HepG2 (cell line): Measurements from ENCODE around the gene ORC4. TPM values are rescaled to one million over a fixed set of nuclear protein-coding genes. Genes with fewer than 3 reads are reported as not detected.

Source experiments
- ATAC-seq: fragments of 200-7000 bp; cut with Tn5 transposase; 3 replicates; pipeline ENCODE4 v1.9.1; 2020; ENCODE audit warnings: mild to moderate bottlenecking, moderate library complexity
- BruUV-seq: library from RNA; stranded (reverse); fragments of 400-500 nt; replicated peaks from 2 replicates; lab custom pipeline; 2021; lab: Mats Ljungman, UMichigan
- CTCF ChIA-PET: fragments of 300-600 bp; formaldehyde crosslinking; extraction: SDS; loops from one replicate; lab custom pipeline; 2021; ENCODE audit warnings: low total read pairs, inconsistent platforms, low intra/inter-chr PET ratio; lab: Yijun Ruan, JAX
- POLR2A ChIA-PET: fragments of 350-600 bp; sonication (Branson Sonifier 250); formaldehyde crosslinking; loops from one replicate; lab custom pipeline; 2020; ENCODE audit warnings: antibody characterized with exemption, inconsistent platforms; lab: Yijun Ruan, JAX
- DNase-seq: peaks from one replicate; pipeline ENCODE4 v3.0.0-alpha.2; 2015; ENCODE audit warnings: low spot score
- FAIRE-seq: peaks from 3 replicates; lab custom pipeline; 2011; peaks lifted over from hg19 to GRCh38; lab: Jason Lieb, UNC
- H2AFZ ChIP-seq: one replicate; pipeline ENCODE4 v1.6.1; 2011; ENCODE audit warnings: low read length, inconsistent platforms
- H3K27ac ChIP-seq: fragments of 300-600 bp; 3 replicates; pipeline ENCODE4 v1.8.0; 2011; ENCODE audit warnings: mixed run types, mild to moderate bottlenecking, mixed read lengths, low read length, inconsistent platforms; ENCODE audit not compliant: insufficient read depth; ENCODE audit errors: extremely low read length
- H3K27me3 ChIP-seq, 2 experiments: fragments of 200-600 bp in 1 of 2; 2 replicates in 1 of 2; 3 replicates in 1 of 2; pipeline versions ENCODE4 v1.6.0 to v1.8.0; 2011; ENCODE audit warnings: low read length in 2 of 2, mild to moderate bottlenecking in 2 of 2, moderate library complexity in 2 of 2, inconsistent platforms in 1 of 2; ENCODE audit not compliant: insufficient read depth in 2 of 2, control insufficient read depth in 1 of 2
- H3K36me3 ChIP-seq, 2 experiments: fragments of 200-600 bp in 1 of 2; replicated peaks in 1 of 2; 2 replicates in 1 of 2; 3 replicates in 1 of 2; pipeline versions ENCODE4 v1.5.1 to v1.8.0; 2011; ENCODE audit warnings: low read length in 2 of 2, inconsistent platforms in 1 of 2; ENCODE audit not compliant: insufficient read depth in 2 of 2, control insufficient read depth in 1 of 2
- H3K4me1 ChIP-seq: 2 replicates; pipeline ENCODE4 v1.5.1; 2012; ENCODE audit warnings: low read length, inconsistent platforms; ENCODE audit not compliant: insufficient read depth
- H3K4me2 ChIP-seq: 2 replicates; pipeline ENCODE4 v1.6.0; 2011; ENCODE audit warnings: low read depth, low read length, inconsistent platforms
- H3K4me3 ChIP-seq, 3 experiments: fragments of 200-600 bp in 1 of 3; sonication (generic), shearing (Covaris generic) in 1 of 3; replicated peaks in 1 of 3; 2 replicates each; pipeline ENCODE4 v1.5.1; 2011 to 2016; ENCODE audit warnings: low read length in 3 of 3, inconsistent platforms in 2 of 3, low read depth in 2 of 3, mild to moderate bottlenecking in 2 of 3, control low read depth in 1 of 3, mixed read lengths in 1 of 3; ENCODE audit not compliant: insufficient read depth in 1 of 3
- H3K79me2 ChIP-seq: one replicate; pipeline ENCODE4 v1.6.1; 2011; ENCODE audit warnings: low read length, inconsistent platforms; ENCODE audit not compliant: insufficient read depth
- H3K9ac ChIP-seq: 2 replicates; pipeline ENCODE4 v1.6.0; 2011; ENCODE audit warnings: mild to moderate bottlenecking, low read depth, low read length, inconsistent platforms; ENCODE audit not compliant: insufficient read depth
- H3K9me3 ChIP-seq: 2 replicates; pipeline ENCODE4 v1.5.1; 2012; ENCODE audit warnings: mild to moderate bottlenecking, low read length
- H4K20me1 ChIP-seq: 2 replicates; pipeline ENCODE4 v1.6.0; 2011; ENCODE audit warnings: inconsistent platforms, mild to moderate bottlenecking, low read length, moderate library complexity; ENCODE audit not compliant: insufficient read depth
- ARNT2 ChIP-seq: sonication (generic); formaldehyde crosslinking; IDR thresholded peaks from 2 replicates; pipeline ENCODE4 v1.8.0; 2022; ENCODE audit warnings: mild to moderate bottlenecking, low read depth, missing genetic modification reagents, moderate library complexity
- ATF7 ChIP-seq, 2 experiments: fragments of 450-650 bp in 1 of 2; sonication (generic) in 1 of 2; formaldehyde crosslinking in 1 of 2; IDR thresholded peaks; 2 replicates each; pipeline versions ENCODE4 v1.4.0 to v1.6.1; 2016 to 2020; ENCODE audit warnings: antibody characterized with exemption in 1 of 2, mild to moderate bottlenecking in 1 of 2, missing genetic modification reagents in 1 of 2
- CENPT ChIP-seq: sonication (generic); formaldehyde crosslinking; IDR thresholded peaks from 2 replicates; pipeline ENCODE4 v1.8.0; 2022; ENCODE audit warnings: low read depth, mild to moderate bottlenecking, moderate library complexity, missing genetic modification reagents
- ESRRA ChIP-seq: sonication (generic); formaldehyde crosslinking; IDR thresholded peaks from 2 replicates; pipeline ENCODE4 v1.5.1; 2020; ENCODE audit warnings: mild to moderate bottlenecking, low read depth, missing genetic modification reagents
- RXRB ChIP-seq: IDR thresholded peaks from 2 replicates; pipeline ENCODE4 v1.6.1; 2016; ENCODE audit warnings: borderline replicate concordance, missing genetic modification reagents, missing compliant biosample characterization
- STAG1 ChIP-seq: sonication (generic); formaldehyde crosslinking; IDR thresholded peaks from 2 replicates; pipeline ENCODE4 v1.4.0; 2020; ENCODE audit warnings: missing genetic modification reagents
- ZMAT3 ChIP-seq: sonication (generic); formaldehyde crosslinking; conservative IDR thresholded peaks from 2 replicates; pipeline ENCODE4 v1.7.0; 2021; ENCODE audit warnings: missing genetic modification reagents
- ZNF3 ChIP-seq: IDR thresholded peaks from 2 replicates; pipeline ENCODE4 v1.7.0; 2017; ENCODE audit warnings: inconsistent platforms
- ZNF577 ChIP-seq: sonication (generic); formaldehyde crosslinking; IDR thresholded peaks from 2 replicates; pipeline ENCODE4 v1.4.0; 2020; ENCODE audit warnings: mild to moderate bottlenecking, low read depth, missing genetic modification reagents, borderline replicate concordance
- ZNF629 ChIP-seq: sonication (generic); formaldehyde crosslinking; conservative IDR thresholded peaks from 2 replicates; pipeline ENCODE4 v1.5.0; 2020; ENCODE audit warnings: missing genetic modification reagents
- ZNF644 ChIP-seq: IDR thresholded peaks from 2 replicates; pipeline ENCODE4 v1.6.1; 2016; ENCODE audit warnings: low read depth
- in situ Hi-C: cut with HindIII; loops from 2 replicates; pipeline ENCODE4 v1.10.0; 2017; ENCODE audit warnings: low pct_unique_long_range_greater_than_20kb; ENCODE audit not compliant: extremely low pct_ligation_motif_present
- intact Hi-C: fragments of 100-400 bp; cut with micrococcal nuclease; formaldehyde crosslinking; loops from one replicate; pipeline ENCODE4 v1.10.0; 2022; ENCODE audit not compliant: unreplicated experiment
- polyA plus RNA-seq, 8 experiments: library from polyadenylated mRNA; depleted of rRNA in 3 of 8; stranded (reverse) in 7 of 8; unstranded in 1 of 8; fragments of >200 nt; fragmentation: Illumina TruSeq in 4 of 8; extraction: Trizol in 4 of 8; gene quantifications; 2 replicates each; pipeline versions ENCODE4 v1.2.1 to v1.2.3, GENCODE V29; 2011 to 2016; ENCODE audit warnings: low read depth in 4 of 8, missing spikeins in 1 of 8, mixed read lengths in 1 of 8; ENCODE audit not compliant: insufficient read depth in 1 of 8
- total RNA-seq, 5 experiments: library from RNA; depleted of rRNA; stranded (reverse); fragments of >200 nt; fragmentation: Illumina TruSeq; extraction: Trizol; gene quantifications; 2 replicates each; pipeline ENCODE4 v1.2.3, GENCODE V29; 2016; ENCODE audit warnings: low read depth in 1 of 5
- TF ChIP-seq, protein P1 (sequence below): sonication (generic); formaldehyde crosslinking; conservative IDR thresholded peaks from 2 replicates; pipeline ENCODE4 v1.4.0; 2020; ENCODE audit warnings: missing genetic modification reagents
- TF ChIP-seq, protein P2 (sequence below): sonication (generic); formaldehyde crosslinking; IDR thresholded peaks from 2 replicates; pipeline ENCODE4 v1.5.0; 2020; ENCODE audit warnings: missing genetic modification reagents
- TF ChIP-seq, protein P3 (sequence below): sonication (generic); formaldehyde crosslinking; IDR thresholded peaks from 2 replicates; pipeline ENCODE4 v1.5.0; 2020; ENCODE audit warnings: mild to moderate bottlenecking, missing genetic modification reagents, borderline replicate concordance

The ORC4 gene
- total and polyA plus RNA-seq, 2 of the 13 experiments (the other 11 are each of a cell fraction or from before 2014, with no cell fraction given): 28.6 to 84.8 TPM

DNA sequence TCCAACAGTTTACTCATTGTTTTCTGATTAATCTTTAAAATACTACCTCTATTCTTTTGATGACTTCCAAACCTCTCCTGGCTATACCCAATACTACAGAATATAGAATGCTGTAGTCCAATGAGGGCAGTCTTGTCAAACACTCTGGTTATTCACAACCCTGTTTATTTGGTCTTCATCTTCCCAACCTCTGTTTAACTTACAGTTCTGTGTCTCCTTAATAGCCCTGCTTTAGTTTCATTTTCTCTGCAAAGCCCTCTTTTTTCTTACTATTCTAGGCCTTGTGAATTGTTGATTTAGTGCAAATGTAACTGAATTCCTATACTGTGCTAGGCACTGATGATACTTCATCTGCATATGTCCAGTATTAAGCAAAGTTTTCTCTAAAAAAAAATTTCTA, 135.7 kb downstream of the ORC4 start:
- no peaks in the 10 kb centered on the region for H3K36me3 ChIP-seq
- H4K20me1 ChIP-seq: peaks cover 4% of the 10 kb centered on the region; the same call in 1 of the 2 replicates
- H3K9me3 ChIP-seq: no peaks in the 10 kb centered on the region
- peaks cover 74% of the 10 kb centered on the region for H3K79me2 ChIP-seq
- FAIRE-seq (no peak), ATAC-seq (peak; percentile 80), DNase-seq (peak; percentile 23)
- no peak overlapping the region for H3K4me3 ChIP-seq
- CTCF ChIA-PET: no interaction called here
- POLR2A ChIA-PET: no interaction called here
- peaks cover 12% of the 10 kb centered on the region for H3K4me1 ChIP-seq
- peak overlapping the region; percentile 37 for H3K4me2 ChIP-seq
- H3K9ac ChIP-seq: no peak overlapping the region
- intact Hi-C loops (no loop called here), in situ Hi-C loops (no loop called here)
- TF ChIP-seq ZNF629 (CRISPR knock-in tag): peak; percentile 80
- no peak for TF ChIP-seq RXRB
- TF ChIP-seq ZNF644 (CRISPR knock-in tag): peak; percentile 19; the same call in 1 of the 2 replicates
- no TSS peak for BruUV-seq
- H3K27me3 ChIP-seq: no peaks in the 10 kb centered on the region
- no peak overlapping the region for H3K27ac ChIP-seq
- no peak overlapping the region for H2AFZ ChIP-seq

DNA sequence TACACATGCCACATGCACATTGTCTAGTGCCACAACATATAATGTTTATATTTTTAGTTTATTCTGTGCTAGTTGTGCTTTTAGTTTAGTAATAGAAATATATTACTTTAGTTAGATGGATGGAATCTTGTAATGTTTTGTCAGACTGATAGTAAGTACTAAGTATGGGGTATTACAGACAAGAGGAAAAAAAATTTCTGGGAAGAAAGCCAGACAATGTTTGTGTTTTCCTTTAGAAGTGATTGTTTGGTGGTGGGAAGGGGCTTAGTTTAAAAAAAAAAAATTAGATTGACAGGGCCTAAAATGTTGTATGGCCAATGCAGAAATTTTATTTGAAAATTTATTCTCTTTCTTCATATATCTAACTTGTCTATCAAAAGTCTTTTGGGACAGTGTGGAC, 137.9 kb downstream of the ORC4 start:
- no peak overlapping the region for H3K4me2 ChIP-seq
- H3K27ac ChIP-seq: no peak overlapping the region
- in situ Hi-C loops: no loop called here
- ATAC-seq (no peak), DNase-seq (no peak), FAIRE-seq (no peak)
- H3K9ac ChIP-seq: no peak overlapping the region
- H4K20me1 ChIP-seq: peaks cover 3% of the 10 kb centered on the region; the same call in 1 of the 2 replicates
- no peak overlapping the region for H3K4me3 ChIP-seq
- no peaks in the 10 kb centered on the region for H3K27me3 ChIP-seq
- intact Hi-C loops: no loop called here
- no peak overlapping the region for H2AFZ ChIP-seq
- no TSS peak for BruUV-seq
- H3K79me2 ChIP-seq: peaks cover 82% of the 10 kb centered on the region
- no peaks in the 10 kb centered on the region for H3K36me3 ChIP-seq
- CTCF ChIA-PET: no interaction called here
- H3K4me1 ChIP-seq: peaks cover 25% of the 10 kb centered on the region
- no peaks in the 10 kb centered on the region for H3K9me3 ChIP-seq
- POLR2A ChIA-PET: no interaction called here
- TF ChIP-seq, protein P1, sequence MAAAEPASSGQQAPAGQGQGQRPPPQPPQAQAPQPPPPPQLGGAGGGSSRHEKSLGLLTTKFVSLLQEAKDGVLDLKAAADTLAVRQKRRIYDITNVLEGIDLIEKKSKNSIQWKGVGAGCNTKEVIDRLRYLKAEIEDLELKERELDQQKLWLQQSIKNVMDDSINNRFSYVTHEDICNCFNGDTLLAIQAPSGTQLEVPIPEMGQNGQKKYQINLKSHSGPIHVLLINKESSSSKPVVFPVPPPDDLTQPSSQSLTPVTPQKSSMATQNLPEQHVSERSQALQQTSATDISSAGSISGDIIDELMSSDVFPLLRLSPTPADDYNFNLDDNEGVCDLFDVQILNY: no peak
- TF ChIP-seq, protein P2, sequence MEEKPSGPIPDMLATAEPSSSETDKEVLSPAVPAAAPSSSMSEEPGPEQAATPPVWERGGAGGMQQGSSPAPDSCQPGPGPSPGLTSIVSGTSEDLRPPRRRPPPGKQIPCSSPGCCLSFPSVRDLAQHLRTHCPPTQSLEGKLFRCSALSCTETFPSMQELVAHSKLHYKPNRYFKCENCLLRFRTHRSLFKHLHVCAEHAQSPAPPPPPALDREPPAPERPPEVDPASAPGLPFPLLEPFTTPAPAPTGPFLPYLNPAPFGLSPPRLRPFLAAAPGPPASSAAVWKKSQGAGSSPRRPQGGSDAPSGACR (CRISPR knock-in tag): no peak
- TF ChIP-seq ESRRA (CRISPR knock-in tag) (no peak), CENPT (CRISPR knock-in tag) (no peak), STAG1 (CRISPR knock-in tag) (no peak), ZMAT3 (CRISPR knock-in tag) (no peak), ATF7 (IDR thresholded peaks at IDR 0.05) (no peak), ATF7 (CRISPR knock-in tag; IDR thresholded peaks at IDR 0.05) (no peak), ARNT2 (CRISPR knock-in tag) (no peak), ZNF577 (CRISPR knock-in tag) (no peak), ZNF3 (CRISPR knock-in tag) (no peak)
- TF ChIP-seq, protein P3, sequence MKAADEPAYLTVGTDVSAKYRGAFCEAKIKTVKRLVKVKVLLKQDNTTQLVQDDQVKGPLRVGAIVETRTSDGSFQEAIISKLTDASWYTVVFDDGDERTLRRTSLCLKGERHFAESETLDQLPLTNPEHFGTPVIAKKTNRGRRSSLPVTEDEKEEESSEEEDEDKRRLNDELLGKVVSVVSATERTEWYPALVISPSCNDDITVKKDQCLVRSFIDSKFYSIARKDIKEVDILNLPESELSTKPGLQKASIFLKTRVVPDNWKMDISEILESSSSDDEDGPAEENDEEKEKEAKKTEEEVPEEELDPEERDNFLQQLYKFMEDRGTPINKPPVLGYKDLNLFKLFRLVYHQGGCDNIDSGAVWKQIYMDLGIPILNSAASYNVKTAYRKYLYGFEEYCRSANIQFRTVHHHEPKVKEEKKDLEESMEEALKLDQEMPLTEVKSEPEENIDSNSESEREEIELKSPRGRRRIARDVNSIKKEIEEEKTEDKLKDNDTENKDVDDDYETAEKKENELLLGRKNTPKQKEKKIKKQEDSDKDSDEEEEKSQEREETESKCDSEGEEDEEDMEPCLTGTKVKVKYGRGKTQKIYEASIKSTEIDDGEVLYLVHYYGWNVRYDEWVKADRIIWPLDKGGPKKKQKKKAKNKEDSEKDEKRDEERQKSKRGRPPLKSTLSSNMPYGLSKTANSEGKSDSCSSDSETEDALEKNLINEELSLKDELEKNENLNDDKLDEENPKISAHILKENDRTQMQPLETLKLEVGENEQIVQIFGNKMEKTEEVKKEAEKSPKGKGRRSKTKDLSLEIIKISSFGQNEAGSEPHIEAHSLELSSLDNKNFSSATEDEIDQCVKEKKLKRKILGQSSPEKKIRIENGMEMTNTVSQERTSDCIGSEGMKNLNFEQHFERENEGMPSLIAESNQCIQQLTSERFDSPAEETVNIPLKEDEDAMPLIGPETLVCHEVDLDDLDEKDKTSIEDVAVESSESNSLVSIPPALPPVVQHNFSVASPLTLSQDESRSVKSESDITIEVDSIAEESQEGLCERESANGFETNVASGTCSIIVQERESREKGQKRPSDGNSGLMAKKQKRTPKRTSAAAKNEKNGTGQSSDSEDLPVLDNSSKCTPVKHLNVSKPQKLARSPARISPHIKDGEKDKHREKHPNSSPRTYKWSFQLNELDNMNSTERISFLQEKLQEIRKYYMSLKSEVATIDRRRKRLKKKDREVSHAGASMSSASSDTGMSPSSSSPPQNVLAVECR (CRISPR knock-in tag): no peak
